ENCODE measurements around the gene BTK. TPM values are rescaled to one million over a fixed set of nuclear protein-coding genes. Genes with fewer than 3 reads are reported as not detected.

Gene BTK
- total RNA-seq, 1 experiment from 2014 or later = not detected

DNA sequence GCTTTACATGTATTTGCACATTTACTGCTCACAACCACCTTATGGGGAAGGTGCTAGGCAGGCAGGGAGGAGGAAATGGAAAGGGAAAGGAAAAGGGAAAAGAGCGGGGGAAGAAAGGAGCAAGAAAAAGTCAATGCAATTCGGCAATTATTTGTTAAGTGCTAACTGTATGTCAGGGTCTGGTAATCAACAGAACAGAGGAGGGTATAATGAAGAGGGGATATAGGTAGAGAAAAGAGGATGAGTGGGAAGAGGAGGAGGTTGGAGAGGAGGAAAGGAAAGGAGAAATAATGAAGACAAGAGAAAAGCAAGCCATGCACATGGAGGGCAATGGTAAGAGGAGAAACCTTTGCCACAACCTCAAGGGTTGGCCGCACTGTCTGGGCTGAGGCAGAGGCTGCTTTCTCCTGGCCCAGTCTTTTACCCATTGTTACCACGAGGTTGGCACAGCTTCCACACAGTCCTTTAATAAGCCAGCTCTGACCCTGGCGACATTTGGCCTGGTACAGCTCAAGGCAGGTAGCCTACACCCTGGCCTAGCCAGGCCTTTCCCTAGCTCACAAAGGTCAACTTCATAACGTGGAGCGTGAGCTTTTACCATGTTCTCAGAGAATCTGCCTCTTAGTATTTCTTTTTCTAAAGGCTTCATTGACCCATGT, 836 bp downstream of the BTK start:
- H3K27ac ChIP-seq (ENCODE audit: low read depth, low read length, poor library complexity, severe bottlenecking) = no peak overlapping the region
- intact Hi-C loops (cut with micrococcal nuclease; ENCODE audit: unreplicated experiment) = no loop called here
- no peaks in the 10 kb centered on the region for H3K4me1 ChIP-seq (ENCODE audit: insufficient read depth, low read length, poor library complexity, severe bottlenecking)
- CTCF ChIA-PET = no interaction called here
- BruUV-seq (replicated peaks) = no TSS peak
- H3K36me3 ChIP-seq (ENCODE audit: insufficient read depth, low read length, poor library complexity, severe bottlenecking) = no peaks in the 10 kb centered on the region
- TF ChIP-seq EZH2 (IDR thresholded peaks at IDR 0.05; ENCODE audit: borderline replicate concordance, low read depth, low read length, poor library complexity, severe bottlenecking) (no peak), CTCF (conservative IDR thresholded peaks at IDR 0.05; ENCODE audit: low read depth, low read length) (no peak)
- H3K4me3 ChIP-seq (ENCODE audit: low read depth, low read length, poor library complexity, severe bottlenecking) = no peak overlapping the region
- H3K27me3 ChIP-seq (replicated peaks; ENCODE audit: insufficient read depth, low read depth, low read length, poor library complexity) = no peaks in the 10 kb centered on the region
- POLR2A ChIA-PET (ENCODE audit: low non-redundant PET) = no interaction called here
- no peaks in the 10 kb centered on the region for H3K9me3 ChIP-seq (ENCODE audit: low read depth, low read length, poor library complexity, severe bottlenecking)
- no peak for DNase-seq (ENCODE audit: low spot score)

GRCh38 chrX:101383679-101384205, 2.2 kb downstream of the BTK start:
- H3K4me1 ChIP-seq (ENCODE audit: insufficient read depth, low read length, poor library complexity, severe bottlenecking) = no peaks in the 10 kb centered on the region
- H3K9me3 ChIP-seq (ENCODE audit: low read depth, low read length, poor library complexity, severe bottlenecking) = no peaks in the 10 kb centered on the region
- H3K27me3 ChIP-seq (replicated peaks; ENCODE audit: insufficient read depth, low read depth, low read length, poor library complexity) = no peaks in the 10 kb centered on the region
- ChIA-PET POLR2A (ENCODE audit: low non-redundant PET) (no interaction called here), CTCF (no interaction called here)
- no peak for TF ChIP-seq EZH2 (IDR thresholded peaks at IDR 0.05; ENCODE audit: borderline replicate concordance, low read depth, low read length, poor library complexity, severe bottlenecking)
- TF ChIP-seq CTCF (conservative IDR thresholded peaks at IDR 0.05; ENCODE audit: low read depth, low read length) = no peak
- no peak overlapping the region for H3K27ac ChIP-seq (ENCODE audit: low read depth, low read length, poor library complexity, severe bottlenecking)
- H3K4me3 ChIP-seq (ENCODE audit: low read depth, low read length, poor library complexity, severe bottlenecking) = no peak overlapping the region
- BruUV-seq (replicated peaks) = no TSS peak
- H3K36me3 ChIP-seq (ENCODE audit: insufficient read depth, low read length, poor library complexity, severe bottlenecking) = no peaks in the 10 kb centered on the region
- no peak for DNase-seq (ENCODE audit: low spot score)
- intact Hi-C loops (cut with micrococcal nuclease; ENCODE audit: unreplicated experiment) = no loop called here

DNA sequence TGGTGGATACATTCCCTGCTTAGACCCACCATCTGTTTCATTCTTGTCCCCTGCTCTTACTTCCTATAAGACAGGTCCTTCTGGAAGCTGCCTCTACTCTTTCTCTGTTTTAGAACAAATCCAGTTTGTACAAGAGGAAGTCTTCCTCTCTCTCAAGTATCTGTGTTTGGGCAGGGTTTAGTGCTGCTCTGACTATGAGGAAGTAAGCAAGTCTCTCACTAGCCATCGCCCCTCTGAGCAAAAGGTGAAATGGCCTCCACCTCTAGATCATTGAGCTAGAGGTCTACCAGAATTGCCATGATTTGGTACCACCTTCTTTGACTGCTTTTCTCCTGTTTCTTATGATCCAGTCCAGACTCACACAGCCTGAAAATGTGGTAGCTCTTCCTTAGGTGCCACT, 8.4 kb downstream of the BTK start:
- DNase-seq (ENCODE audit: low spot score) = no peak
- BruUV-seq (replicated peaks) = no TSS peak
- Histone ChIP-seq H3K9me3 (ENCODE audit: low read depth, low read length, poor library complexity, severe bottlenecking) (no peaks in the 10 kb centered on the region), H3K4me1 (ENCODE audit: insufficient read depth, low read length, poor library complexity, severe bottlenecking) (no peaks in the 10 kb centered on the region), H3K27ac (ENCODE audit: low read depth, low read length, poor library complexity, severe bottlenecking) (no peak overlapping the region), H3K36me3 (ENCODE audit: insufficient read depth, low read length, poor library complexity, severe bottlenecking) (no peaks in the 10 kb centered on the region), H3K27me3 (replicated peaks; ENCODE audit: insufficient read depth, low read depth, low read length, poor library complexity) (no peaks in the 10 kb centered on the region), H3K4me3 (ENCODE audit: low read depth, low read length, poor library complexity, severe bottlenecking) (no peak overlapping the region)
- TF ChIP-seq EZH2 (IDR thresholded peaks at IDR 0.05; ENCODE audit: borderline replicate concordance, low read depth, low read length, poor library complexity, severe bottlenecking) (no peak), CTCF (conservative IDR thresholded peaks at IDR 0.05; ENCODE audit: low read depth, low read length) (no peak)
- ChIA-PET POLR2A (ENCODE audit: low non-redundant PET) (no interaction called here), CTCF (no interaction called here)
- intact Hi-C loops (cut with micrococcal nuclease; ENCODE audit: unreplicated experiment) = loop anchor here (10.0 kb wide), 1 partner anchor 63 kb away; no protein-coding TSS in a partner anchor
